Fibroblast of pulmonary artery (primary cell): ENCODE results near the gene KDM2B.
"Not testable (repeated sequence)": the region's sequence is repeated elsewhere in the genome, so short reads cannot be mapped to it uniquely, and the experiment has no call there.

ENCODE experiments used
- DNase-seq: peaks from one replicate; pipeline ENCODE4 v3.0.0-alpha.2; 2010; ENCODE audit warnings: low read depth
- H3K4me3 ChIP-seq: replicated peaks from 2 replicates; pipeline ENCODE4 v1.5.1; 2011; ENCODE audit warnings: low read depth, mild to moderate bottlenecking, control low read depth, low read length, moderate library complexity
- TF ChIP-seq, protein P1 (sequence below): IDR thresholded peaks from 2 replicates; pipeline ENCODE4 v1.5.1; 2011; ENCODE audit warnings: mild to moderate bottlenecking, control low read depth, low read length, inconsistent platforms; ENCODE audit errors: missing control alignments

KDM2B gene

DNA sequence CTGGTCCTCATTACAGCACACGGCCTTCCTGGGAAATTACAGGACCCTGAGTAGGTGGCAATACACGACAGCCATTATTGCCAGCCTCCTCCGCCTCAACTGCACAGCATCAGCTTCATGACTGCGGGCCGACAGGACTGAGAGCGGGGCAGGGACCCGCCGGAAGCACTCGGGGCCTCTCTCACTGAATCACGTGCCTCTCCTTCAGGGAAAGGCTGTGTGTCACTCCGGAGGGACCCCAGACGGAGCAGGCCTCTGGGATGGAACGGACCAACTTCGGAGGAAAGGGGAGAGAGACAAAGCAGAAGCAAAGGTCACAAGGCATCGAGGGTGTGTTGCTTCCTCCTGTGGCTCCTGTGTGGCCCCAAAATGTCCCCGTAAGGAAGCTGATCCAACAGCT, 90.9 kb downstream of the KDM2B start:
- TF ChIP-seq, protein P1, sequence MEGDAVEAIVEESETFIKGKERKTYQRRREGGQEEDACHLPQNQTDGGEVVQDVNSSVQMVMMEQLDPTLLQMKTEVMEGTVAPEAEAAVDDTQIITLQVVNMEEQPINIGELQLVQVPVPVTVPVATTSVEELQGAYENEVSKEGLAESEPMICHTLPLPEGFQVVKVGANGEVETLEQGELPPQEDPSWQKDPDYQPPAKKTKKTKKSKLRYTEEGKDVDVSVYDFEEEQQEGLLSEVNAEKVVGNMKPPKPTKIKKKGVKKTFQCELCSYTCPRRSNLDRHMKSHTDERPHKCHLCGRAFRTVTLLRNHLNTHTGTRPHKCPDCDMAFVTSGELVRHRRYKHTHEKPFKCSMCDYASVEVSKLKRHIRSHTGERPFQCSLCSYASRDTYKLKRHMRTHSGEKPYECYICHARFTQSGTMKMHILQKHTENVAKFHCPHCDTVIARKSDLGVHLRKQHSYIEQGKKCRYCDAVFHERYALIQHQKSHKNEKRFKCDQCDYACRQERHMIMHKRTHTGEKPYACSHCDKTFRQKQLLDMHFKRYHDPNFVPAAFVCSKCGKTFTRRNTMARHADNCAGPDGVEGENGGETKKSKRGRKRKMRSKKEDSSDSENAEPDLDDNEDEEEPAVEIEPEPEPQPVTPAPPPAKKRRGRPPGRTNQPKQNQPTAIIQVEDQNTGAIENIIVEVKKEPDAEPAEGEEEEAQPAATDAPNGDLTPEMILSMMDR, result no peak
- no peak overlapping the region for H3K4me3 ChIP-seq
- no peak for DNase-seq

DNA sequence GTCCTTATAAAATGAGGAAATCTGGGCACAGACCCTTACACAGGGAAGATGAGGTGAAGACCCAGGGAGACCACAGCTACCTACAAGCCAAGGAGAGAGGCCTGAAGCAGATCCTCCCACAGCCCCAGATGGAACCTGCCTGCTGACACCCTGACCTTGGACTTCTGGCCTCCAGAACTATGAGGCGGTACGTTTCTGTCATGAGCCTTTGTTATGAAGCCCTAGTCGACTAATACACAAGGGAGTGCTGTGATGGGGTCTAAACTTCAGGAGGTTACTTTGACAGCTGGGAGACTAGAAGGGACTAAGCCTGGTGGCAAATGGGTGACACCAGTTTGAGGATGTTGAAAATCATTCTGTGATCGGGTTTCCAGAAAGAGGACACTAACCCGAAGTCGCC, 95.9 kb downstream of the KDM2B start:
- DNase-seq, result no peak
- no peak overlapping the region for H3K4me3 ChIP-seq
- TF ChIP-seq, protein P1, result no peak

DNA sequence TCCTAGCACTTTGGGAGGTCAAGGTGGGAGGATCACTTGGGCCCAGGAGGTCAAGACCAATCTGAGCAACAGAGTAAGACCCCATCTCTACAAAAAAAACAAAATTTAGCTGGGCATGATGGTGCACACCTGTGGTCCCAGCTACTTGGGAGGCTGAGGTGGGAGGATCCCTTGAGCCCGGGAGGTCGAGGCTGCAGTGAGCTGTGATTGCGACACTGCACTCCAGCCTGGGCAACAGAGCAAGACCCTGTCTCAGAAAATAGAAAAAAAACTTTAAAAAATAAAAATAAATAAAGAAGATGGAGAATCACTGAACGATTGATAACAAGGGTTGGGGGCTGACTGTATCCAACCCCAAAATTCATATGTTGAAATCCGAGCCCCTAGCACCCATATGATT, 96.3 kb downstream of the KDM2B start:
- not testable (repeated sequence) for DNase-seq, H3K4me3 ChIP-seq

DNA sequence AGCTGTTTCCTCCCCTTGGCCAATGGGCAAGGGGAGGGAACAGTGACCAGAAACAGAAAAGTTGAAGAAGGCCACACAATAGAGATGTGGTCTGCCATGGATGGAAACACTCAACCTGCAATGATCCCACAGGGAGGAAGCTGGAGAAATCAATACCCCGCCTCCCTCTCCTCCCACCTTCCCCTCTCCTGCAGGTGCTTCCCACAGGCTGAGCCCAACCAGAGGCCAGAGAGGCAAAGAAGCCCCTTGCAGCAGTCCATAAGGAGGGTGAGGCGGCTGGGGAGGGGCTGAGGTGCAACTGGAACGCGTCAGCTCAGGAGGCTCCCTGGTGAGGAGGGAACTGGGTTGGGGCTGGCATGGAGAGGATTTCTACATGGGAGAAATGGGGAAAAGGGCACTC, 96.9 kb downstream of the KDM2B start:
- TF ChIP-seq, protein P1, result no peak
- no peak for DNase-seq
- no peak overlapping the region for H3K4me3 ChIP-seq

DNA sequence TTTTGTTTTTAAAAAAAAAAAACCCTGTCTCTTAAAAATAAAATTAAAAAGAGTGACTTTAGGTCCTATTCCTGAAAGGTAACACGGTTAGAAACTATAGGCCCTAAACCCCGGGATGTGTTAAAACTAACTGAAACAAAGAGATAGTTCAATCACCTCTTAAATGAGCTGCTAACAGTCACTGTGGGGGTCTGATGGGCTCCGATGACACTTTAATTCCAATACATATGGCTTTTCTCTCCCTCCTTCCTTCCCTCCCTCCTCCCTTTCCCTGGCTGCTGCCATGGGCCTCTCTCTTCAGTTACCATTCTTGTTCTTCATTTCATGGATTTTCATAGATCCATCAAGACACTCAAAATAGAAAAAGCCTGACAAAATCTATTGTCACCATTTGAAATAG, 104.3 kb downstream of the KDM2B start:
- TF ChIP-seq, protein P1, result no peak
- DNase-seq, result no peak
- no peak overlapping the region for H3K4me3 ChIP-seq

DNA sequence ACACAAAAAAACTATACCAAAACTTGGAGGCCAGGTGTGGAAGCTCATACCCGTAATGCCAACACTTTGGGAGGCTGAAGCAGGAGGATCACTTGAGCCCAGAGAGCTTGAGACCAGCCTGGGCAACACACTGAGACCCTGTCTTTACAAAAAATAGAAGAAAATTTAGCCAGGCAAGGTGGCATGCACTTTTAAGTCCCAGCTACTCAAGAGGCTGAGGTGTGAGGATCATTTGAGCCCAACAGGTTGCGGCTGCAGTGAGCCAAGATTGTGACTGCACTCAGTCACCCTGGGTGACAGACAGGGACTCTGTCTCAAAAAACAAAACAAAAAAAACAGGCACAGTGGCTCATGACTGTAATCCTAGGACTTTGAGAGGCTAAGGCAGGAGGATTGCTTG, 105.5 kb downstream of the KDM2B start:
- H3K4me3 ChIP-seq, result no peak overlapping the region
- TF ChIP-seq, protein P1, result no peak
- no peak for DNase-seq

DNA sequence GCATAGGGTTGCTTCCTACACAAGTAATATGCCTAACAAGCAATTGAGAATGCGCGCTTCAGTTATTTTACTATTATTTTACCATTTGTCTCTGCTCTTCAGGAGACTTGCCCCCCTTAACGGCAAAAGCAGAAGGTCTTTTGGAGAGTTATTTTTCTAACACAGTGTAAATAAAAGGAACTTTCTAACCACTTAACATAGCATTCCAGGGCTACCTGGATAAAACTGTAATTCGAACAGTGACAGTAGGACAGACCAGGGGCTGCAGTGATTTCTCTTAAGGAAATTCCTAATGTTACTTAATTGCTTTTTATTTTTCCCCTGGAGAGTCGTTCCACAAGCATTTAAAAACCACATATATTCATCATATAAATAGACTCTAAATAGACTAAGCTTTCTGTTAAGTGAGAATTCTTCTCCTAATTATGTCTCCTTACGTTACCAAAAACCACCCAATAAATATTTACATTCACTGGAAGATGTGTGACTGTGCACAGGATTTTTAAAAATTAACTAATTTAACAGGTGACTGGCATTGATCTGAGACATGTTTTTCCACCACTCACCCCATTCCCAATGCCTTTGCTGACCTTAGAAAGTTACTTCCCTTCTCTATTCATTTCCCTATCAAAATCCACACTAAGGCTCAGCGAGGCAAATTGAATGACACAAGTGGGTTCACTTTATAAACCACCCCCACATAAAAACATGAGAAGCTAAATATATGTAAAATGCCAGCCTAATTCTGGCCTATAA, 108.5 kb downstream of the KDM2B start:
- DNase-seq, result no peak
- TF ChIP-seq, protein P1, result no peak
- no peak overlapping the region for H3K4me3 ChIP-seq
